HG03139 (cell line): ENCODE data around the gene FER.
"Not testable (repeated sequence)": the region's sequence is repeated elsewhere in the genome, so short reads cannot be mapped to it uniquely, and the experiment has no call there.

Experiments used
- ATAC-seq: cut with Tn5 transposase; IDR thresholded peaks from one replicate; pipeline ENCODE4 v1.9.1; 2021; ENCODE audit not compliant: unreplicated experiment

Gene FER

DNA sequence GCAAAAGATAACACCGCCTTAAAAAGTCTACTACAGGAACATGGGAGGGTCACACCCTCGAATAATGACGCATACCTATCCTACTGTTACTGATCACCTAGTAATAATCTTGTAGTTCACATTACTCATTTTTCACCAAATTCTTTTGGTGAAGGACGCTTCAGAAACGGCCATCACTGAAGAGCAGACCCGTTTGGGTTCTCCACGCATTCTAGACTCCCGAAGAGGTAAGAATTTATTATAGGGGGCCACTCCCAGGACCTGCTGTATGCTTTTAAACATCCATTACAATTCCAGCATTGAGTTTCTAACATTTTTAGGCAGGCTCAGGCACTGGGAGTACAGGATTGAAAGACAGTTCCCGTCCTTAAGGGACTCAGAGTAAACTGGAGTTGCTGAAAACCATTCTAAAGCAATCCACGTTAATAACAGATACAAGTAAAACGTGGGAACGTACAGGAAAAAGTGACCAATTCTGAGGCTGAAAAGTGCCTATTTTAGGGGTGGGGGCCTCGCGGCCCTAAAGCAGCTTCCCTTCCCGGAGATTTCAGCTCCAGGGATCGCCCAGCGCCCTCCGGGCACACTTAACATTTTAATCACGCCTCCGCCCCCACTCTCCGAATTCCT, at the start of gene FER:
FER (plus strand) TSS at position 124 of the 627 bp plus-strand sequence. CDS start 50,286 bp downstream, outside the sequence.
- ATAC-seq = peak; percentile 25

DNA sequence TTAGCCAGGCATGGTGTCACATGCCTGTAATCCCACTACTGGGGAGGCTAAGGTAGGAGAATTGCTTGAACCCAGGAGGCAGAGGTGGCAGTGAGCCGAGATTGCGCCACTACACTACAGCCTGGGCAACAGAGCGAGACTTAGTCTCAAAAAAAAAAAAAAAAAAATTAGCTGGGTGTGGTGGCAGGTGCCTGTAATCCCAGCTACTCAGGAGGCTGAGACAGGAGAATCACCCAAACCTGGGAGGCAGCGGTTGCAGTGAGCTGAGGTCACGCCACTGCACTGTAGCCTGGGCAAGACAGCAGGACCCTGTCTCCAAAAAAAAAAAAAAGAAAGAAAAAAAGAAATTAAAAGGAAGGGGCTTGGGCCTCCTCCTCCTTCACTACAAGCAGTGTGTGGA, 47.3 kb upstream of the FER start:
- not testable (repeated sequence) for ATAC-seq

GRCh38 chr5:108700930-108701329, 46.8 kb upstream of the FER start:
- no peak for ATAC-seq

DNA sequence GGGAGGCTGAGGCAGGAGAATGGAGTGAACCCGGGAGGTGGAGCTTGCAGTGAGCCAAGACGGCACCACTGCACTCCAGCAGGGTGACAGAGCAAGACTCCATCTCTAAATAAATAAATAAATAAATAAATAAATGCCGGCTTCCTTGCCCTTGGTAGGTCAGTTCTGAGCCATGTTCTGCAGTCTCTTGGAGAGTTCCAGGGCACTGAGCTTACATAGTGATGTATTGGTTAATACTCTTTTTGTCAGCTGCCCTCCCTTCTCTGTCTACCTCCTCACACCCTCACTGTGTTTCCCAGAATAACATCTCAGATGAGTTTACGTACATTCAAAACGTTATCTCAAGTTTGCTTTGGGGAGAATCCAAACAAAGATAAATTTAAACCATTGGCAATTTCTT, 45.2 kb upstream of the FER start:
- no peak for ATAC-seq

- ATAC-seq = no peak
Measured at GRCh38 chr5:108703313-108703712, 44.4 kb upstream of the FER start.

DNA sequence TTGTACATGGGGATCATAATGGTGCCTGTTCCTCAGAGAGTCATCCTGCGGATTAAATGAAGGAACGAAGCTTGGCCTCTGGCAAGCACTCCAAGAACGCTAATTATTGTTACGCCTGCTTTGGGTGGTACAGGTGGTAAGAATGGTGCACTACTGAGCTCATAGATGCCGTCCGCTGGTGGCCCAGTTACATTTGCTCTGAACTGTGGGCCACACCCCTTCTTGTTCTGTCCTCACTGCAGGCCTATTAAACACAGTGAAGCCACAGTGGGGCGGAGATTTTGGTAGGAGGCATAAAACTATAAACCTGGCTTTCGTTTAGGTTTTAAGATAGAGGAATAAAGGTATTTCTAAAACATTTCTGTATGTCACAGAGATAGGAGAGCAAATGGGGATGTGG, 40.6 kb upstream of the FER start:
- ATAC-seq = no peak

DNA sequence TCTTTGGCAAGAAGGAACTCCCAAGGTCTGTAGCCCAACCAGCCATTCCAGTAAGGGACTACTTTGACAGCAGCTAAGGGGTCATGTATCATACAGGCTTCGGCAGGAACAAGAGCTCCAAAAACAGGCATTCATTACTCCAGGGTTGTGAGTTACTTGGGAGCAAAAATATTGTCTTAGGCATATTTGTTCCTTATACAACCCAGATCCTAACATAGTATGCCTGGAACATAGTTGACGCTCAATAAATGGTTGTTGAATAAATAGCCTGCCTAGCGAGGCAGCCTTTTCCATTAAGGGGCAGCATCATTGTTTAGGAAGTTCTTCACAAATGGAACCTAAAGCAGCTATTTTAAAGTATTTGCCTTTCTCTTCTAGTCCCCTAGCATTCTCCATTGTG, 35.8 kb upstream of the FER start:
- no peak for ATAC-seq

DNA sequence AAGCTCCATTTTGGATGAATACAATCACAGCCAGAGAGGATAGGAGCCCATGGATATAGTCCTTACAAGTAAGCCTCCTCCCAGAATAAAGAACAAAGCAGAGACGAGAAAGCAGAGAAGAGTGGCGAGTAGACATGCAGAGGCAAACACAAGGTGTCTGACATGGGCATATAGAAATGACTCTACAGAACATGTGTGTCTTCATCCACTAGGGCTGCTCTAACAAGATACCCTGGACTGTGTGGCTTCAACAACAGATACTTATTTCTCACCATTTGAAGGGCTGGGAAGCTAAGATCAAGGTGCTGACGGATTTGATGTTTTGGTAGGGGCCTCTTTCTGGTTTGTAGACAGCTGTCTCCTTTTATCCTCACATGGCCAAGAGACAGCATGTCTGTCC, 32.3 kb upstream of the FER start:
- ATAC-seq = no peak

DNA sequence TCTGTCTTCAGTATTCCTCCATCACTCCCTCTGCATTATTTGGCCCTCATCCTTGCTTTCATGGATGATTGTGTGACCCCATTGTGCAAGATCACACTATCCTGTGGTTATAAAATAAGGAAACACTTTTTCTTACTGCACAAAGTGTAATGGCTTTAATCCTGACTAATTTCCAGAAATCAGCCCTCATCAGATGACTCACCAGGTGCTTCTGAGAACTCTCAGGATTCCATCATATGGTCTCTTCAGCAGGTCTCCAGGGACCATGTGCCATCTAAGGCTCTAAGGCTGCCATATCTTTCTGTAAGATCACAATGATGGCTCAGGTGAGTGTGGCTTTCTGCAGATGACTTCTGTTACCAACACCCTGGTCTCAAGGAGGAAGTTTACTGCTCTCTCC, 27.3 kb upstream of the FER start:
- peak; percentile 93 for ATAC-seq

- no peak for ATAC-seq
Measured at GRCh38 chr5:108726446-108727235, 21.1 kb upstream of the FER start.

- no peak for ATAC-seq
Measured at GRCh38 chr5:108727236-108727650, 20.5 kb upstream of the FER start.

GRCh38 chr5:108727651-108728565, 19.8 kb upstream of the FER start:
- peak; percentile 59 for ATAC-seq

- ATAC-seq = peak; percentile 36
Measured at GRCh38 chr5:108728566-108729241, 19.0 kb upstream of the FER start.

DNA sequence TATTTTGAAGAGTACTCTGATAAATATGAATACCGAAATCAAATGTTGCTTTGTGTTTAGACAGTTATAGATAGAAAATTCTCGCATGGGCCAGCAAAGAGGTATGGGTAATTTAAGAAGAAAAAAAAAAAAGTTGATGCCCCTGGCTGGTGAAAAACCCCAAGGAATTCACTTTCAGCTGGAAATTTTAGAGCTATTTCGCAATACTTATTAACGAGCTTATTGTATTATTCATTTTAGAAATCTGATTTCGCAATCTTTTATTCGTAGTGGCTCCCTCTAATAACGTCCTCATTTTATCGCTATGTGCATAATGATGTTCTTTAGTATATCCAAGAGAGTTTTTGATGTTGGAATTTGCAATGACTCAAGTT, 18.5 kb upstream of the FER start:
- ATAC-seq = no peak

DNA sequence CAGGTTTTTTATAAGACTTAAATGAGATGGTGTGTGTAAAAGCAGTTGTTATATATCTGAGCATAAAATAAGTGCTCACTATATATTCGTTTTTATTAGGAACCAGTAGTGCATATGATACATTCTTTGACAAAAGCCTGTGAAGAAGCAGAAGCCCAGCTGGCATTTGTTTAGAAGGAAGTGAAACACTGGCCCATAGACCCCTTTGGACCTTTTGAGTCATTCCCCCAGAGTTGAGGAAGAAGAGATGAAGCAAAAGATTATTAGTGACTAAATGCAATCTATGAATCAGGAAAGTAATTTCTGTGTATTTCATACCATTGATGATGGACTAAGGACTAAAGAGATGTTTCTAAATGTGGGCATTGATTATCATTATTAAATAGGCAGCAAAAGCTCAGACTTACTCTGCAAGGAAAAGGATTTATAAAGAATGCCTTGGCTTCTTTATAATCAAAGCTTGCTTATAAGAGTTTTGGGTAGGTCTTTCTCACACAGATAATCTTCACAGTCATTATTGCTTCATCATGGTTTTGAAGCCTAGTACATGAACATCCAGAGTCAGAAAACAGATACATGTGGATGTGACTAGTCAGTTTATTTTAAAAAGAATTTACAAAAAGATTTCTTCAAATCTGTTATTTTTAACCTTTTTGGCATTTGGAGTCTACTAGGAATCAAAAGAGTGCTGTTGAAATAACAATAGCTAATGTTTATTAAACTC, 16.9 kb upstream of the FER start:
- peak; percentile 51 for ATAC-seq

- no peak for ATAC-seq
Measured at GRCh38 chr5:108735790-108736189, 11.9 kb upstream of the FER start.

DNA sequence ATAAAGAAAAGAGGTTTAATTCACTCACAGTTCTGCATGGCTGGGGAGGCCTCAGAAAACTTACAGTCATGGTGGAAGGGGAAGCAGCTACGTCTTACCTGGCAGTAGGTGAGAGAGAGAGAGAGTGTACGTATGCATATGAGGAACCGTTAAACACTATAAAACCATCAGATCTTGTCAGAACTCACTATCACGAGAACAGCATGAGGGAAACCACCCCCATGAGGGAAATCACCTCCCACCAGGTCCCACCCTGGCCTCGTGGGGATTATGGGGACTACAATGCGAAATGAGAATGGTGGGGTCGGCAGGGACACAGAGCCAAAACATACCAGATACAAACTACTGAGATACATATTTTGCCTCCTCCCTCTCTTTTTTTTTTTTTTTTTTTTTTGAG, 10.8 kb upstream of the FER start:
- no peak for ATAC-seq

GRCh38 chr5:108739376-108739775, 8.3 kb upstream of the FER start:
- ATAC-seq = no peak

GRCh38 chr5:108739906-108740305, 7.8 kb upstream of the FER start:
- ATAC-seq = no peak

DNA sequence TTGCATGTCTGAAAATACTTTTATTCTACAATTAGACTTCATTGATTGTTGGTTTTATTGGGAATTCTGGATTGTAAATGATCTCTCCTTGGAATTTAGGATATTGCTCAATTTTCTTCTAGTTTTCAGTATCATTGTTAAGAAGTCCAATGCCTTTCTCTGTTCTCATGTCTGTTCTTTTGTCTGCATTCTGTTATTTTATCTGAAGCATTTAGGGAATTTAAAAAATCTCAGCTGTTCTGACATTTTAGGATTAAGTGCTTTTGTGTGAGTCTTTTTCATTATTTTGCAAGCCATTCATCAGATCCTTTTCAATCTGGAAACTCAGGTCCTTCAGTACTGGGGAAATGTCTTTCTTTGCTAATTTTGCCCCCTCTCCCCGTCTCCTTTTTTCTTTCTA, 4.4 kb upstream of the FER start:
- ATAC-seq = no peak
